Islet of Langerhans (tissue), 1 donor: ENCODE results near the gene NFATC2IP.
"Not testable (repeated sequence)": the region's sequence is repeated elsewhere in the genome, so short reads cannot be mapped to it uniquely, and the experiment has no call there.

Experiments
- FAIRE-seq: peaks from one replicate; lab custom pipeline; 2011; peaks lifted over from hg19 to GRCh38; lab: Jason Lieb, UNC

NFATC2IP gene

GRCh38 chr16:28974437-28975157 is 23.9 kb downstream of the NFATC2IP start, which contains the start of gene SPNS1:
SPNS1 (plus strand) TSS chr16:28974778; CDS start chr16:28975152, 374 bp downstream.
- peak; percentile 9 for FAIRE-seq

GRCh38 chr16:28975158-28975599 is 24.4 kb downstream of the NFATC2IP start:
- FAIRE-seq = no peak

- no peak for FAIRE-seq
Measured at GRCh38 chr16:28977703-28978662, 27.2 kb downstream of the NFATC2IP start.

- not testable (repeated sequence) for FAIRE-seq
Measured at GRCh38 chr16:28980330-28980729, 29.6 kb downstream of the NFATC2IP start.

GRCh38 chr16:28980929-28981328 is 30.2 kb downstream of the NFATC2IP start:
- no peak for FAIRE-seq

GRCh38 chr16:28981517-28981916 is 30.8 kb downstream of the NFATC2IP start:
- no peak for FAIRE-seq

- FAIRE-seq = no peak
Measured at GRCh38 chr16:28982418-28982817, 31.7 kb downstream of the NFATC2IP start.

GRCh38 chr16:28982949-28983348 is 32.2 kb downstream of the NFATC2IP start:
- no peak for FAIRE-seq

- FAIRE-seq = no peak
Measured at GRCh38 chr16:28983644-28984043, 32.9 kb downstream of the NFATC2IP start.

- no peak for FAIRE-seq
Measured at GRCh38 chr16:28984091-28984490, 33.4 kb downstream of the NFATC2IP start.

- no peak for FAIRE-seq
Measured at GRCh38 chr16:28984619-28985135, 33.9 kb downstream of the NFATC2IP start, which contains the start of gene LAT. LAT (plus strand) TSS chr16:28985052; CDS start chr16:28985418, 366 bp downstream.

- no peak for FAIRE-seq
Measured at GRCh38 chr16:28985211-28986041, 34.7 kb downstream of the NFATC2IP start.

- FAIRE-seq = no peak
Measured at GRCh38 chr16:28986046-28986445, 35.3 kb downstream of the NFATC2IP start.

GRCh38 chr16:28986492-28986891 is 35.8 kb downstream of the NFATC2IP start:
- FAIRE-seq = no peak

- FAIRE-seq = no peak
Measured at GRCh38 chr16:28987170-28987853, 36.6 kb downstream of the NFATC2IP start.

- no peak for FAIRE-seq
Measured at GRCh38 chr16:28989363-28989762, 38.6 kb downstream of the NFATC2IP start.

GRCh38 chr16:28990375-28991040 is 39.8 kb downstream of the NFATC2IP start:
- no peak for FAIRE-seq

- no peak for FAIRE-seq
Measured at GRCh38 chr16:28991687-28992086, 41.0 kb downstream of the NFATC2IP start.

GRCh38 chr16:28992496-28992895 is 41.8 kb downstream of the NFATC2IP start:
- FAIRE-seq = no peak

- FAIRE-seq = no peak
Measured at GRCh38 chr16:28998837-28999236, 48.1 kb downstream of the NFATC2IP start.

- FAIRE-seq = no peak
Measured at GRCh38 chr16:28999577-28999976, 48.8 kb downstream of the NFATC2IP start.
